ENCODE results near the gene LEPR.
"Not testable (repeated sequence)": the region's sequence is repeated elsewhere in the genome, so short reads cannot be mapped to it uniquely, and the experiment has no call there.

LEPR gene

DNA sequence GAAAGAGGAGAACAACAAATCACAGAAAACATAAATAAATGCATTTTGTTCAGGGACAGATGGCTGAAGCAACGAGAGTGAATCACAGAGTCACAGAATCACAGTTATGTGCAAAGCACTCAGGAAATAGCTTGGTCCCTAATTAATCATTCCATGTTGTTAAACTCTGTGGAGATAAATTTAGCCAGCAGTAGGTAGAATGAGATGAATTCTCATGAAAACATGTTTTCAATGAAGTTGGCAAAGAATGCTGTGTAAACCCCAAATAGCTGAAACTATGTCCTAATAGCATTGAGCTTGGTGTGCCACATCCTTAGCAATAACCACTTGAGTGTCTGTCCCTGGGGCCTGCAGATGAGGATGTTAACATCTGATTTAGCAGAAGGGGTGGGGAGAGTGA is 20.4 kb downstream of the LEPR start:
- no peak for DNase-seq

DNA sequence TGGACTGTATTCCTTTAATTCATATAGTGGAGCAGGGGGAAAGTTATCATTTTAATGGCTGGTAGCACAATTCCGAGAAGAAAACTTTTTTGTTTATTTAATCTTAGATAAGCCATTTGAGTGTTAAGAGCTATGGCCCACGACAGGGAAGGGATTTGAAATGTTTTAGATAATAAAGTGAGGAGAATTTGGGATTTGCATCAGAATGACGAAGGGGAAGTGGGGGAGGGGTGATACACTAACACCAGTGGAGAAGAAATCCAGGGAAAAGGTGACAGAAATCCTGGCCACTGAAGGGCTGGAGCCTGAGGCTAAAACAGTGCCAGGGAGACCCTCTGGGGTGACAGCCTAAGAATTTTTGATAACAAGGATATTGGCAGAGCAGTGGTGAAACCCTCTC is 21.0 kb downstream of the LEPR start:
- DNase-seq = no peak

GRCh38 chr1:65442442-65442841 is 22.0 kb downstream of the LEPR start:
- DNase-seq = no peak

DNA sequence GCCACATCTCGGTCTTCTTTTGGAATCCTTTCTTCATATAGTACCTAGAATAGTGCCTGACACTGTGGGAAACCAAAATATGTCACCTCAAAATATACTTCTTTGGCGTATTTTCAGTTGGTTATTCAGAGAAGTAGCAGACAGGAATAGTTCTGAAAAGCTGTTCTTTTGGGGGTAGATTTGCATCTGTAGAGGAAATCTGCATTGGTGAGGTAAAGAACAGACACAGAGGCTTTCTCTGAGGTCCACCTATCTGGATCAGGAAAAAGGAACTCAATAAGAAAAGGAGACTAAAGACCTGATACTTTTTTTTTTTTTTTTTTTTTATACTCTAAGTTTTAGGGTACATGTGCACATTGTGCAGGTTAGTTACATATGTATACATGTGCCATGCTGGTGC is 23.2 kb downstream of the LEPR start:
- DNase-seq = no peak

DNA sequence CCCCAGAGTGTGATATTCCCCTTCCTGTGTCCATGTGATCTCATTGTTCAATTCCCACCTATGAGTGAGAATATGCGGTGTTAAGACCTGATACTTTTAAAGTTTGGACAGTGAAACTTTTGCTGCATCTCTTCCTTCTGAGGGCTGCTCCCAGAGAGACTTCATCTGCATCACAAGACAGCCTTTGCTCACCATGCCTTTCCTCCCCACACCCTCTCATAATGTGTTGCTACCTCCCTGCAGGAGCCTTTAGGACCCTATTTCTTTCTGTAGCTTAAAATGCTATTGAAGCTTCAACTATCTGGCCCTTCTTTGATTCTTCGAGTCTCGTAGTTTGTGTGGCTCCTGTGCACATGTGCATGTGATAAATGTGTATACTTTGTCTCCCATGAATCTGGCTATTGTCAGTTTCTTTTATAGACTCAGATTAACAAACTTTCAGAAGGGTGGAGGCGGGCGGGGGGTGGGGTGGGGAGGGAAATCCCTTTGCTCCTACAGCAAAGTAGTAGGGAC is 23.7 kb downstream of the LEPR start:
- DNase-seq = no peak

DNA sequence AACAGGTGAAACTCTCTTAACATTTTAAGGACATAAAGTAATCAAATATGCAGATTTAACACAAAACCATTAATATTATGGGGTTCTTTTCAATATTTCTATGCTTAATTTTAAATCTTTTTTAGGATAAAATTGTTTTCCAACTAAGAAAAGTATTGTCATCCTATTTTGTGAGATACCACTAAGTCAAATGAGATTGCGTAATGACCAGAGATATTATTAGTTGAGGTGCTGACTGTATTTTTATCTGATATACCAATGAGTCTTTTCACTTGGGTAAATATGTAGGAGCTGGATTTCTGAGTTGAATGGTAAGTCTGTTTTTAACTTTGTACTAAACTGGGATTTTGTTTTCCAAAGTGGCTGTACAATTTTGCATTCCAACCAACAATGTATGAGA is 25.4 kb downstream of the LEPR start:
- DNase-seq = no peak

GRCh38 chr1:65449214-65449823 is 28.9 kb downstream of the LEPR start:
- no peak for DNase-seq

DNA sequence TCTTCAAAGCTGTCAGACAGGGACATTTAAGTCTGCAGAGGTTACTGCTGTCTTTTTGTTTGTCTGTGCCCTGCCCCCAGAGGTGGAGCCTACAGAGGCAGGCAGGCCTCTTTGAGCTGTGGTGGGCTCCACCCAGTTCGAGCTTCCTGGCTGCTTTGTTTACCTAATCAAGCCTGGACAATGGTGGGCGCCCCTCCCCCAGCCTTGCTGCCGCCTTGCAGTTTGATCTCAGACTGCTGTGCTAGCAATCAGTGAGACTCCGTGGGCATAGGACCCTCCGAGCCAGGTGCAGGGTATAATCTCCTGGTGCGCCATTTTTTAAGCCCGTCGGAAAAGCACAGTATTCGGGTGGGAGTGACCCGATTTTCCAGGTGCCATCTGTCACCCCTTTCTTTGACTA is 35.2 kb downstream of the LEPR start:
- not testable (repeated sequence) for DNase-seq

GRCh38 chr1:65456481-65456880 is 36.0 kb downstream of the LEPR start:
- DNase-seq = no peak

DNA sequence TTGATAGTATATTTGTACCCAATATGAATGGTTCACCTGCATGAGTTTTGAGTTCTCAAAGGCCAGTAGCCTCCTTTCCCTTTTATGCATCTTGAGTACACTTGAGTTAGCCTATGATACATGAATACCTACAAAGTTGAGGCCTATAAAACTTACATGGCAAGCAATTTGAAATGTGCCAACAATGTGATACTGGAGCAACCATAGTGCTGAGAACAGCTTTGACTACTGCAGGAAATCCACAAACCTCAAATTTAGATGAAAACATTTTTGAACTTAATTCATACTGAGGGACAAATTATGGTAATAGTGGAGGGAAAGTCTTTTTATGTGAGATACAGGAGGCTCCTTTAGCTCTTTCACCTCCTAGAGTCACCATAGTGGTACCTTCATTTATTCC is 37.4 kb downstream of the LEPR start:
- no peak for DNase-seq

DNA sequence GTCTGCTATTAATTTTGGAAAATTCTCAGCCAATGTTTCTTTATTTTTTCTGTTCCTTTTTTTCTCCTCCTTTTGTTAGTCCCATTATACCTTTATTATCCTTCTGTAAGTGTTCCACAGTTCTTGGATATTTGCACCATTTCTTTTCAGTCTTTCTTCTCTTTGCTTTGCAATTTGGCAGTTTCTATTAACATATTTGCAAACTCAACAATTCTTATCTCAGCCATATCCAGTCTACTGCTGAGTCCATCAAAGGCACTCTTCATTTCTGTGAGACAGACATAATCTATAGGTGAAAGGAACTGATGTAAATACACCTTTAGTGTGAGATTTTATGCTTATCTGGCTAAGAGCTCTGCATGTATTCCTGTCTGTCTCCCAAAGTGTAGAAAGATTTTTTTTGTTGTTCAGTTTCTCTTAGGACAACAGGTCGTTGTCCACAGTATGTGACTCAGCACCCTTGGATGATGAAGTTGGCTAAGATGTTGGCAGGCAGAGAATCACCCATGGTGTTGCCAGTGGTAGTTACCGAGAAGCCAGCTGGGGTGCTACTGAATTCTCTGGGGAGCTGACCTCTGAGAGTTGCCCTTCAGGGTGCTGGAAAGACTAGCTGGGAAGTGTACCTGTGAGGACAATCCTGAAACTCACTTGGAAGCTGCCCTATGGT is 38.4 kb downstream of the LEPR start:
- no peak for DNase-seq

DNA sequence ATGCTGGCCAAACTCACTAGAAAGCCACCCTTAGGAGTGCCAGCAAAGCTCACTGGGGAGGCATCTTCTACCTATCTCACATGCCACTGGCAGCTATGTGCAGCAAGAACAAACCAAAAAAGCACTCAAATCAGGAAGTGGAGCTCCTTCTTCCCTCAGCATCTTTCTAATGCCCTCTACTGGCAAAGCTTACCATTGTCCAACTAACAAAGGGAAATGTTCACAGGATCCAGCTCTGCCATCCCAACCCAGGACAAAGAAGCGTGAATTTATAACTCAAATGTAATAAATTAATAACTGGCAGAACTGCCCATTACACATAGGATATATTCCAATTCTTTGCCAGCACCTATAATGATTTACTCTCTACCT is 38.9 kb downstream of the LEPR start:
- DNase-seq = no peak

GRCh38 chr1:65465837-65466236 is 45.4 kb downstream of the LEPR start:
- not testable (repeated sequence) for DNase-seq

DNA sequence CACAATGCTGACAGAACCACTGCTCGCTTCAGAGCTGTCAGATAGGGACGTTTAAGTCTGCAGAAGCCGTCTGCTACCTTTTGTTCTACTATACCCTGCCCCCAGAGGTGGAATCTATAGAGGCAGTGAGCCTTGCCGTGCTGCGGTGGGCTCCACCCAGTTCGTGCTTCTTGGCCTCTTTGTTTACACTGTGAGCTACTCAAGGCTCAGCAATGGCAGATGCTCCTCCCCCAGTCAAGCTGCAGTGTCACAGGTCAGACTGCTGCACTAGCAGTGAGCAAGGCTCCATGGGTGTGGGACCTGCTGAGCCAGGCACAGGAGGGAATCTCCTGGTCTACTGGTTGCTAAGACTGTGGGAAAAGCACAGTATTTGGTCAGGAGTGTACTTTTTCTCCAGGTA is 47.1 kb downstream of the LEPR start:
- DNase-seq = no peak

DNA sequence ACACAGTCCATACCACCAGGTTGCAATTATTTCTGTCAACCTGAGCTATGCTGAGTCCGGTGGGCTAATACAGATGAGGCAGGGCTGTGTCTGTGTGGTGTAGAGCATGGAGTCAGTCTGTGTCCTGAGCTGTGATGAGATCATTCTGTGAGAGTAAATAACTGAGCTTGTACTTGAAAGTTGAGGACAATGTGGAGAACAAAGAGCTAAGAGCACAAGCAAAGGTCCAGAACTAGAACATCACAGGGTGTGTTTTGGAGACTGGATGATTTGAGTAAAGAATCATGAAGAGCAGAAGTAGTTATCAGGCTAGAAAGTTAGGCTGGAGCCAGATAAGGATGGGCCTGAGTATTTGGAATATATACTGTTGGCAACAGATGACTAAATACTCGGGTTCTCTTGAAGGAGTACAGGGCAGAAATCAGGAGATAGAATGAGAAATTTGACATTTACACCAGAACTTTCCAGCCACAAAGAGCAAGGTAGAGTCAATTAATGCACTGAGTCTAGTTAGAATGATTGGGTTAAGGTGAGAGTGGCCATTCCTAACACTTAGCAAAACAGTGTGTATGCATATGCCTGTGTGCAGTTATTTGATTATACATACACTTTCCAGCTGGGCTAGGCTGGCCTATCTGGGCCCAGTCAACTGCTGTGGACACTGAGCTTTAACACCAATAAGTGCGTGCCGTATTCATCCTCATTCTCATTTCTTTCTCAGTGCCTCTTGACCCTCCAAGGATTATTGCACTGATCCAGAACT is 48.8 kb downstream of the LEPR start:
- DNase-seq = no peak

- DNase-seq = no peak
Observed at GRCh38 chr1:65469889-65470340, 49.4 kb downstream of the LEPR start.
